Neural cell (in vitro differentiated cells): Measurements from ENCODE around the gene RELN.

Source experiments
- CTCF ChIP-seq: fragments of 450-650 bp; IDR thresholded peaks from 2 replicates; pipeline ENCODE4 v1.5.1; 2014; ENCODE audit warnings: antibody characterized with exemption, mild to moderate bottlenecking, moderate library complexity; ENCODE audit not compliant: poor library complexity, severe bottlenecking
- EP300 ChIP-seq: fragments of 450-650 bp; conservative IDR thresholded peaks from 2 replicates; pipeline ENCODE4 v1.6.1; 2014; ENCODE audit warnings: antibody characterized with exemption, mild to moderate bottlenecking, moderate library complexity; ENCODE audit not compliant: poor library complexity, severe bottlenecking
- EZH2 ChIP-seq: fragments of 200-600, 300-800 bp; shearing (Covaris generic), sonication (generic); IDR thresholded peaks from 2 replicates; pipeline ENCODE4 v1.6.1; 2014; ENCODE audit warnings: antibody characterized with exemption, low read length, borderline replicate concordance, mild to moderate bottlenecking; ENCODE audit not compliant: insufficient read depth, poor library complexity, severe bottlenecking
- POLR2AphosphoS5 ChIP-seq: IDR thresholded peaks from 2 replicates; pipeline ENCODE4 v1.6.1; 2012
- TAF1 ChIP-seq: IDR thresholded peaks from 2 replicates; pipeline ENCODE4 v1.6.1; 2012; ENCODE audit warnings: low read depth

- no peak for TF ChIP-seq TAF1
- TF ChIP-seq CTCF: no peak
- no peak for TF ChIP-seq EZH2
- no peak for TF ChIP-seq POLR2AphosphoS5
- no peak for TF ChIP-seq EP300
These were observed 138.1 kb downstream of the RELN start for GRCh38 chr7:103851357-103851756.
